Activated CD8-positive, alpha-beta memory T cell treated with anti-CD3 and anti-CD28 coated beads for 48 hours (primary cell): ENCODE measurements around the gene RNF115.
"Not testable (repeated sequence)": the region's sequence is repeated elsewhere in the genome, so short reads cannot be mapped to it uniquely, and the experiment has no call there.

ENCODE experiments used
- DNase-seq, 3 experiments: peaks; one replicate each; pipeline ENCODE4 v3.0.0-alpha.2; 2020; ENCODE audit warnings: low read depth in 2 of 3, low spot score in 2 of 3

Gene RNF115

GRCh38 chr1:145747398-145748247 lies 76.3 kb downstream of the RNF115 start:
- DNase-seq, result no peak

- no peak for DNase-seq
These were observed 83.6 kb downstream of the RNF115 start for GRCh38 chr1:145740269-145740668.

DNA sequence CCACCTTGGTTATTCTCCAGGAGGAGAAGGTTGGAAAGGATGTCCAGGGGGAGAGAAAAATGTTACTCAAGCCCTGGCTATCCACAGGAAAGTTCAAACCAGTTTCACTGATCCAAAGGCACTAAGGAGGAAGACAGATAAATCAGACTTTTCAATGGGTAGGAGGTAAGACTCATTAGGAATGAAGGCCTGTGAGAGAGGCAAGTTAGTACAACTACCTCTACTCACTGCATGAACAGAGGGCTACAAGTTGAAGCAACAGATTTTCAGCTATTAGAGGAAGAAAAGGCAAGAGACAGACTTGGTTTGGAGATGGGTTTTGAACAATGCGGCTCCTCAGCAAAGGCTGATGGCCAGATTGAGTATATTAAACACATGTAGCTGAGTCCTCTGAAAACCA lies 87.7 kb downstream of the RNF115 start:
- DNase-seq, result no peak

- no peak for DNase-seq
These were observed 93.0 kb downstream of the RNF115 start for GRCh38 chr1:145730900-145731299.

DNA sequence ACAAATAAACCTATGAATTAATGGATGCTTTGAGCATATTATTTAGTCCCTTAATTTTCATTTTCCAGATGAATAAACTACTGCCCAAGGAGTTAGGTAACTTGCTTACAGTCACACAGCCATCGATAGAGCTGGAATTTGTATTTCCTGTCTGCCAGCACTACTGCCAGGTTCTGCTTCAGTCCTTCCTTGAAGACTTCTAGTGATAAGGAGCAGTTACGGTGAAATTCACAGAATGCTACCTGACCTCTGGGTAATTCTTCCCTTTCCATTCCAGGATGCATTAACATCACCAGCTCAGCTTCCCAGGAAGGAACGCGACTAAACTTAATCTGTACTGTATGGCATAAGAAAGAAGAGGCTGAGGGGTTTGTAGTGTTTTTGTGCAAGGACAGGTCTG lies 93.4 kb downstream of the RNF115 start:
- no peak for DNase-seq

- no peak for DNase-seq
These were observed 94.0 kb downstream of the RNF115 start for GRCh38 chr1:145729666-145730436.

- DNase-seq, result no peak
These were observed 94.7 kb downstream of the RNF115 start for GRCh38 chr1:145729196-145729595.

DNA sequence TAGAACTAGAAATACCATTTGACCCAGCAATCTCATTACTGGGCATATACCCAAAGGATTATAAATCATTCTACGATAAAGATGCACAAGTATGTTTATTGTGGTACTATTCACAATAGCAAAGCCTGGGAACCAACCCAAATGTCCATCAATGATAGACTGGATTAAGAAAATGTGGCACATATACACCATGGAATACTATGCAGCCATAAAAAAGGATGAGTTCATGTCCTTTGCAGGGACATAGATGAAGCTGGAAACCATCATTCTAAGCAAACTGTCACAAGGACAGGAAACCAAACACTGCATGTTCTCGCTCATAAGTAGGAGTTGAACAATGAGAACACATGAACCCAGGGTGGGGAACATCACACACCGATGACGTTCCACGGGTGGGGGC lies 97.7 kb downstream of the RNF115 start:
- DNase-seq, result not testable (repeated sequence)

- DNase-seq, result peak; percentile 56 to 76 (median 70)
These were observed 102.8 kb downstream of the RNF115 start for GRCh38 chr1:145720878-145721671.

- DNase-seq, result no peak
These were observed 103.4 kb downstream of the RNF115 start for GRCh38 chr1:145720556-145720877.

- no peak for DNase-seq
These were observed 104.4 kb downstream of the RNF115 start, which contains the start of gene CD160 for GRCh38 chr1:145719230-145720079. Gene CD160 (plus strand): TSS chr1:145719499. CDS start chr1:145728328, 8,829 bp downstream.

GRCh38 chr1:145718465-145718864 lies 105.4 kb downstream of the RNF115 start:
- DNase-seq, result not testable (repeated sequence)

DNA sequence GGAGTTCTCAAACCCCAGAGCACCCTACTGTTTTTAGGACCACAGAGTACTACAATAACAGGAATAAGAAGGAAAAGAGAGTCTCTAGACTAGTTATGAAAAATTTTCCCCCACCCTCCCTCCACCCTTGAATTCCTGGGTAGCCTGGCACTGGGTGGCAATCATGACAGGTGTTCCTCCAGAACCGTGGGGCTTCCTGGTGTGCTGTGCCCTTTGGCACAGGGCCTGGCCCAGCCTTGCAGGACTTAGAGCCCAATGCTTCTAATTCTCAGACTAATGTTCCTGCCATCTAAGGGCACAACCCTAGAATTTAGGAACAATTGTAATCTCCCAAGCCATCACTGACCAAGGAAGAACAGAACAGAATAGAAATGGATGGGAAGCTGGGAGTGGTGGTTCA lies 106.1 kb downstream of the RNF115 start:
- no peak for DNase-seq

GRCh38 chr1:145716641-145717345 lies 107.1 kb downstream of the RNF115 start:
- no peak for DNase-seq

GRCh38 chr1:145714524-145715111 lies 109.3 kb downstream of the RNF115 start:
- no peak for DNase-seq

GRCh38 chr1:145711213-145711651 lies 112.7 kb downstream of the RNF115 start:
- no peak for DNase-seq

GRCh38 chr1:145710291-145711027 lies 113.4 kb downstream of the RNF115 start:
- no peak for DNase-seq

- no peak for DNase-seq
These were observed 115.8 kb downstream of the RNF115 start for GRCh38 chr1:145708063-145708462.
